ENCODE results near the gene SACS.
"Not testable (repeated sequence)": the region's sequence is repeated elsewhere in the genome, so short reads cannot be mapped to it uniquely, and the experiment has no call there.

Gene SACS

GRCh38 chr13:23319883-23320224 is 113.6 kb downstream of the SACS start:
- peak; percentile 22; the same call in 1 of the 2 replicates for TF ChIP-seq CTCF (conservative IDR thresholded peaks at IDR 0.05)
- H3K27ac ChIP-seq: no peak overlapping the region

GRCh38 chr13:23314837-23315236 is 118.7 kb downstream of the SACS start:
- not testable (repeated sequence) for H3K27ac ChIP-seq

GRCh38 chr13:23292586-23292985 is 140.9 kb downstream of the SACS start:
- no peak for TF ChIP-seq CTCF (conservative IDR thresholded peaks at IDR 0.05)
- no peak overlapping the region for H3K27ac ChIP-seq

GRCh38 chr13:23289917-23290357 is 143.6 kb downstream of the SACS start:
- no peak overlapping the region for H3K27ac ChIP-seq
- no peak for TF ChIP-seq CTCF (conservative IDR thresholded peaks at IDR 0.05)

- H3K27ac ChIP-seq: no peak overlapping the region
- no peak for TF ChIP-seq CTCF (conservative IDR thresholded peaks at IDR 0.05)
Measured at GRCh38 chr13:23288995-23289394, 144.5 kb downstream of the SACS start.

GRCh38 chr13:23288564-23288963 is 144.9 kb downstream of the SACS start:
- no peak overlapping the region for H3K27ac ChIP-seq
- TF ChIP-seq CTCF (conservative IDR thresholded peaks at IDR 0.05): no peak

- no peak overlapping the region for H3K27ac ChIP-seq
- TF ChIP-seq CTCF (conservative IDR thresholded peaks at IDR 0.05): no peak
Measured at GRCh38 chr13:23279321-23279720, 154.2 kb downstream of the SACS start.

All from VCaP (cell line).